Measurements from ENCODE around the gene KRT20.

DNA sequence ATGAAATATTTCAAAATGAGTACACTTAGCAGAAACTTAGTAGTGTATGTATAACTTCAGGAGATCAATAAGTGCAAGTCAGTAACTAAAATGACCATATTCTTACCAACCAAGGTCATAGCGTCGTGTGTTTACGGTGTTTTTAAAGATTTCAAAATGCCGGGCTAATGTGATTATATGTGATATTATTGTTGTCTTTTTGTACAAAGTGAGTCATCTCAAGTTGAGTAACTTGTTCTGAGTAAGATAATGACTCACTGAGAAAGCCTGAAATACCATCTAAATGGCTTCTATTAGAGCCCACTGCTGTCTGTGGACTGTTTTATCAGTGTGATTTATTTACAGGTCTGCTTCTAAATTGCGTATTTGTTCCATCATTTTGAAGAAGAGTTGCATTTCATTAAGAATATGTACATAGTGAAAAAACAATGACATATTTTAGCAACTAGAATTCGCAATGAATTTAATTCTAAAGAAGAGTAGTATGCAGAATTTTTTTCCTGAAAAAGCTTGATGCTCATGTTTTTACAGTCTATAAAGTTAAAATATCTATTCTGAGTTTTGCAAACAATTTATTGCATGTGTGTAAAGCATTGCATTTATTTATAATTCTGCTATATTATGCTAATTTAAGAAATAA is 30.7 kb downstream of the KRT20 start:
- no peak for TF ChIP-seq POLR2A (IDR thresholded peaks at IDR 0.05)
- TF ChIP-seq, protein P1, sequence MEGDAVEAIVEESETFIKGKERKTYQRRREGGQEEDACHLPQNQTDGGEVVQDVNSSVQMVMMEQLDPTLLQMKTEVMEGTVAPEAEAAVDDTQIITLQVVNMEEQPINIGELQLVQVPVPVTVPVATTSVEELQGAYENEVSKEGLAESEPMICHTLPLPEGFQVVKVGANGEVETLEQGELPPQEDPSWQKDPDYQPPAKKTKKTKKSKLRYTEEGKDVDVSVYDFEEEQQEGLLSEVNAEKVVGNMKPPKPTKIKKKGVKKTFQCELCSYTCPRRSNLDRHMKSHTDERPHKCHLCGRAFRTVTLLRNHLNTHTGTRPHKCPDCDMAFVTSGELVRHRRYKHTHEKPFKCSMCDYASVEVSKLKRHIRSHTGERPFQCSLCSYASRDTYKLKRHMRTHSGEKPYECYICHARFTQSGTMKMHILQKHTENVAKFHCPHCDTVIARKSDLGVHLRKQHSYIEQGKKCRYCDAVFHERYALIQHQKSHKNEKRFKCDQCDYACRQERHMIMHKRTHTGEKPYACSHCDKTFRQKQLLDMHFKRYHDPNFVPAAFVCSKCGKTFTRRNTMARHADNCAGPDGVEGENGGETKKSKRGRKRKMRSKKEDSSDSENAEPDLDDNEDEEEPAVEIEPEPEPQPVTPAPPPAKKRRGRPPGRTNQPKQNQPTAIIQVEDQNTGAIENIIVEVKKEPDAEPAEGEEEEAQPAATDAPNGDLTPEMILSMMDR (IDR thresholded peaks at IDR 0.05), result no peak
